GM12874 (cell line): ENCODE results near the gene GRID2.

Experiments
- TF ChIP-seq, protein P1 (sequence below): IDR thresholded peaks from 2 replicates; pipeline ENCODE4 v1.5.1; 2011; ENCODE audit warnings: low read depth, mild to moderate bottlenecking, control low read depth, low read length, moderate library complexity; ENCODE audit not compliant: insufficient read depth

GRID2 gene

DNA sequence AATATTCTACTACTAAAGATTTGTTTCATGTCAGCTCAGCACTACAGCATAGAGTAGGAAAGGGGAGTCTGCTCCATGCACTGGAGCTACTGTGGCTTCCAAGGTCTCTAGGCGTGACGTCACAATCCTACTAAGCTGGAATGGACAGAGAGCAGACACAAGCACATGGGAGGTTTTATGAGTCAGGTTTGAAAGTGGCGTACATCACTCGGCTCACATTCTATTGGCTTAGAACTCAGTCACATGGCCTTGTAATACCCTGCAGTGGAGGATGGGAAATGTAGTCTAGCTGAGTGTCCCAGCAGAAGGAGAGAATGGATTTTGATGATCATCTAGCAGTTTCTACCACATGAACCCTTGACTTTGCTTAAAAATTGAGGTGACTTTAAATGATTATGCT is 899.9 kb downstream of the GRID2 start:
- TF ChIP-seq, protein P1, sequence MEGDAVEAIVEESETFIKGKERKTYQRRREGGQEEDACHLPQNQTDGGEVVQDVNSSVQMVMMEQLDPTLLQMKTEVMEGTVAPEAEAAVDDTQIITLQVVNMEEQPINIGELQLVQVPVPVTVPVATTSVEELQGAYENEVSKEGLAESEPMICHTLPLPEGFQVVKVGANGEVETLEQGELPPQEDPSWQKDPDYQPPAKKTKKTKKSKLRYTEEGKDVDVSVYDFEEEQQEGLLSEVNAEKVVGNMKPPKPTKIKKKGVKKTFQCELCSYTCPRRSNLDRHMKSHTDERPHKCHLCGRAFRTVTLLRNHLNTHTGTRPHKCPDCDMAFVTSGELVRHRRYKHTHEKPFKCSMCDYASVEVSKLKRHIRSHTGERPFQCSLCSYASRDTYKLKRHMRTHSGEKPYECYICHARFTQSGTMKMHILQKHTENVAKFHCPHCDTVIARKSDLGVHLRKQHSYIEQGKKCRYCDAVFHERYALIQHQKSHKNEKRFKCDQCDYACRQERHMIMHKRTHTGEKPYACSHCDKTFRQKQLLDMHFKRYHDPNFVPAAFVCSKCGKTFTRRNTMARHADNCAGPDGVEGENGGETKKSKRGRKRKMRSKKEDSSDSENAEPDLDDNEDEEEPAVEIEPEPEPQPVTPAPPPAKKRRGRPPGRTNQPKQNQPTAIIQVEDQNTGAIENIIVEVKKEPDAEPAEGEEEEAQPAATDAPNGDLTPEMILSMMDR, result no peak

DNA sequence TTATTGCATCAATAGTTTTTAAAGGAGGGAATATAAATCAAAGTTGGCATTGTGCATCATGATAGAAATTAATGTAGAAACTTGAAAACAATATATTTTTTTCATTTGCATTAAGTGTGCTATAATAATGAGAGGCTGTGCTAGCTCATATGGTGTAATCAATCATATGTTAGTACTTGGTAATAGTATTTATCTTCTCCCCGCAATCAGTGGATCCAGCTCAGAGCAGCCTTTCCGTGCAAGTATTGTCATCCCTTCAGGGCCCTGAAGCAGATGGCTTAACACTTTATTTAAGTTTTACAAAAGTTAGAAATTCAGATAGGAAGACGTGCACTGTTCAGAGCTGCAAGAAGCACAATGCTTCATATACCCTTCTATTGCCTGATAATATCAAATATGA is 908.5 kb downstream of the GRID2 start:
- TF ChIP-seq, protein P1, result no peak

DNA sequence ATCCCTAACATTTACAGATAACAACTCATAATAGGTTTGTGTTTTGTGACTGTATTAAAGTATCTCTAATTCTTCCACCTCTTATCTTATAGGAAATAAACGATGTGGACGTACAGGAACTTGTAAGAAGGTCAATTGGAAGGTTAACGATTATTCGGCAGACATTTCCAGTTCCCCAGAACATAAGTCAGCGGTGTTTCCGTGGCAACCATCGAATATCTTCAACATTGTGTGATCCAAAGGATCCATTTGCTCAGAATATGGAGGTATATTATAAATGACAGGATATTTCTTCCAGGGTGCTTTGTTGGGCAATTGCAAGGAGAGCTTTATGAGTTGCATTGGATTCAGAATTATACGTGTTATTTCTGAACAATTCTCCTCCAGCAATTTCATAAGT is 912.9 kb downstream of the GRID2 start:
- TF ChIP-seq, protein P1, result no peak

DNA sequence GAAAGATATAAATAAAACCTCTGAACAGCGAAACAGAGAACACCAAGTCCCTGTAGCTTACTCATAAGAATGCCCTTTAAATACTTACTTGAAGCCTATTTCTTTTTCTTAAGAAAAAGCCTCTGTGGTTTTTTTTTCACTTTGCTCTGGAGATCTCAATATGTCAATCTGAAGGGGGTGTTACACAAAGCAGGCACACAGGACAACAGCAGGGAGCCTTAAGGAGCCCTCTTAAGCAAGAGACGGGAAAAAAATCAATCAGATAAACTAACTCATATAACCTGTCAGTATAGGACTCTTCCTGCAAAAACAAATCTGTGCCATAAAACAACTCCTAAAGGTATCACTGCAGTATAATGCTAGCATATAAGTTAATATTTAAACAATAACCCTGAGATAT is 913.7 kb downstream of the GRID2 start:
- TF ChIP-seq, protein P1, result no peak

DNA sequence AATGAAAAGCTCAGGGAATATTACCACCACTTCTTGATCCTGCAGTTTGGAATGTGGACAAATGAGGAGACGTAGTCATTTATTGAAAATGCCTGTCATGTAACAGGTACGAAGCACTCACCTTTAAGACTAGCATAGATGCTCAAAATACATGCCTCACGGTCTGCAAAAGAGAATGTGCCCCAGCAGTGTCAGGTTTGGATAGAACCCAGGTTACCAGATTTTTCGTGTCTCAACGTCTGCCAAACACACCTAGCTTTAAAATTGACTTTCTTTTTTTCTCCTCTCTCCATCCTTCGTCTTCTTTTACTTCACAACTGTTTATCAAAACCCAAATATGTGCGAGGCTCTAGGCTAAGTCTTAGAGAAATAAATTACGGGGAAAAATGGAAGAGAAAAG is 918.0 kb downstream of the GRID2 start:
- TF ChIP-seq, protein P1, result no peak

DNA sequence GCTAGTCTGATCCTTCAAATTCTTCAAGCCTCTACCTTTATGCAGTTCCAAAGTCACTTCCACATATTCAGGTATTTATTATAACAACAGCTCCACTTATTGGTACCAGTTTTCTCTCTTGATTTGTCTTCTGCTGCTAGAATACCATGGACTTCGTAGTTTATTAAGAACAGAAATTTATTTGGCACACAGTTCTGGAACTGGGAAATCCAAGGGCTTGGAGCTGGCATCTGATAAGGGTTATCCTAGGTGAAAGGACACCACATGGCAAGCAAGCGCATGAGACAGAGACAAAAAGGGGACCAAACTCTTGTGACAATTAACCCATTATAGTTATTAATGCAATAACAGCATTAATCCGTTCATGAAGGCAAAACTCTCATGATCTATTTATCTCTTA is 924.3 kb downstream of the GRID2 start:
- TF ChIP-seq, protein P1, result no peak

DNA sequence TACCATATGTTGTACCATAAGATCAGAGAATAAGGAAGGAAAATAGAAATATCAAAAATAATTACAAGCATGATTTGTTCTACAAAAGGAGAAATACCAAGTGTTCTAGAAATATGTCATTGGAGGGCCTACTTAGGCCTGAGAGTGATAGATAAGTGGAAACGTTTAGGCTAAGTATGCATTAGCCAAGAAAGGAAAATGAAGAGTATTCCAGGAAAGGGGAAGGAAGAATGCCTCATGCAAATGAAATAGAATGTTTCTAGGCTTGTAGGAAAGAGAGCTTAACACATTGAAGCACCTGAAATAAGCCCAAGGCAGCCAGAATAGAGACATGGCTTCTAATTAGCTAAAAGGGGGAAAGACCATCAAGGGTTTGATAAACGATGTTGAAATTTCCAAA is 929.1 kb downstream of the GRID2 start:
- TF ChIP-seq, protein P1, result no peak

DNA sequence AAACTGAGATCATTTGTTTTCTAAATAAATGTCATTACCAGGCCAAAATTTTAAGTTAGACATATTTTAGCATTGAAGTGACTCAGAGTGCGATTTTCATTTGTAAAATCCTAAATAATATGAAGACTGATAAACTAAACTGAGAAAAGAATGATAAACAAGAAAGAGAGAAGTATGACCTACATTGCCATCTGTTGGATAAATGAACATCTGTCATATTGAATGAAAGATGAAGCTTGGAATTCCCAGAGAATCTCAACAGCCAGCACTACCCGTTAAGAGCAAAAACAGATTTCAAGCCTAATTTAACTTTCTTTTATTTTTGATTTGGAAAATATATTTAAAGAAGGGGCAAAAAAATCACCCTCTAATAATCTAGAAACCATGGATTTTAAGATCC is 933.8 kb downstream of the GRID2 start:
- TF ChIP-seq, protein P1, result no peak
